Natural killer cell (primary cell): Measurements from ENCODE around the gene ATAD2B. TPM values are rescaled to one million over a fixed set of nuclear protein-coding genes. Genes with fewer than 3 reads are reported as not detected.

Experiments
- ATAC-seq, 3 donors: fragments of 150-1000 bp in 2 of 3; fragments of 200-7000 bp in 1 of 3; cut with Tn5 transposase; 1 replicate in 1 of 3; 2 replicates in 2 of 3; pipeline ENCODE4 v1.10.0; 2021; ENCODE audit warnings: mild to moderate bottlenecking in 2 of 3, moderate library complexity in 2 of 3
- DNase-seq, 2 donors: peaks; one replicate each; pipeline versions ENCODE4 v3.0.0 to v3.0.0-alpha.2; 2013 to 2021; ENCODE audit warnings: mixed read lengths in 1 of 2
- H3K27ac ChIP-seq: one replicate; pipeline ENCODE4 v1.5.1; 2013; ENCODE audit warnings: mild to moderate bottlenecking, low read length
- H3K27me3 ChIP-seq: one replicate; pipeline ENCODE4 v1.6.1; 2013; ENCODE audit warnings: low read length; ENCODE audit not compliant: control insufficient read depth, insufficient read depth
- H3K36me3 ChIP-seq: one replicate; pipeline ENCODE4 v1.6.1; 2013; ENCODE audit warnings: low read length; ENCODE audit not compliant: control insufficient read depth, insufficient read depth
- H3K4me1 ChIP-seq: one replicate; pipeline ENCODE4 v1.6.1; 2013; ENCODE audit warnings: low read length; ENCODE audit not compliant: control insufficient read depth, insufficient read depth
- H3K4me3 ChIP-seq: one replicate; pipeline ENCODE4 v1.5.1; 2013; ENCODE audit warnings: low read length
- H3K9me3 ChIP-seq: one replicate; pipeline ENCODE4 v1.6.1; 2013; ENCODE audit warnings: low read length; ENCODE audit not compliant: control insufficient read depth, insufficient read depth
- H3K27ac Mint-ChIP-seq, 2 donors: one replicate each; pipeline ENCODE4 v1.8.0; 2022; ENCODE audit warnings: mild to moderate bottlenecking in 2 of 2, mixed read lengths in 2 of 2, moderate library complexity in 1 of 2
- H3K27me3 Mint-ChIP-seq, 2 donors: one replicate each; pipeline ENCODE4 v1.8.0; 2022; ENCODE audit warnings: low read depth in 2 of 2, mixed read lengths in 2 of 2
- H3K36me3 Mint-ChIP-seq: one replicate; pipeline ENCODE4 v1.8.0; 2022; ENCODE audit warnings: mixed read lengths
- H3K4me1 Mint-ChIP-seq, 2 donors: one replicate each; pipeline ENCODE4 v1.8.0; 2022; ENCODE audit warnings: mixed read lengths in 2 of 2
- H3K4me3 Mint-ChIP-seq: one replicate; pipeline ENCODE4 v1.8.0; 2022; ENCODE audit warnings: mild to moderate bottlenecking, moderate library complexity, mixed read lengths
- H3K9me3 Mint-ChIP-seq, 2 donors: one replicate each; pipeline ENCODE4 v1.8.0; 2022; ENCODE audit warnings: mixed read lengths in 2 of 2
- CTCF ChIP-seq: fragments of 200-600 bp; IDR thresholded peaks from one replicate; pipeline ENCODE4 v1.8.0; 2022; ENCODE audit warnings: antibody characterized with exemption
- WGBS: methylation state at CpG from one replicate; pipeline ENCODE4 v1.1.7; 2013; ENCODE audit warnings: missing lambda C conversion rate; ENCODE audit not compliant: insufficient coverage; 5-methylcytosine and 5-hydroxymethylcytosine counted together
- intact Hi-C: fragments of 100-400 bp; cut with micrococcal nuclease; formaldehyde crosslinking; loops from one replicate; pipeline ENCODE4 v1.14.2; 2022
- total RNA-seq, 4 donors: library from RNA; stranded (reverse); fragments of 120-200 nt in 1 of 4; gene quantifications; one replicate each; pipeline versions ENCODE4 v1.2.3 to v1.2.4, GENCODE V29; 2013 to 2022

The ATAD2B gene
- total RNA-seq, 3 donors from 2014 or later (not counting 1 experiment from before 2014, with no cell fraction given), result 71.5 to 85.7 (median 84.0) TPM

GRCh38 chr2:23754970-23755369 is 172.0 kb downstream of the ATAD2B start:
- H3K4me3 Mint-ChIP-seq, result no peak overlapping the region
- ATAC-seq, result no peak
- Histone ChIP-seq H3K36me3 (peaks cover 50% of the 10 kb centered on the region), H3K4me1 (no peaks in the 10 kb centered on the region), H3K4me3 (no peak overlapping the region), H3K27ac (no peak overlapping the region), H3K9me3 (no peaks in the 10 kb centered on the region), H3K27me3 (no peaks in the 10 kb centered on the region)
- H3K27me3 Mint-ChIP-seq, result no peaks in the 10 kb centered on the region
- no peaks in the 10 kb centered on the region for H3K9me3 Mint-ChIP-seq
- DNase-seq, result no peak
- peaks cover 7 to 9% of the 10 kb centered on the region in 2 donors for H3K4me1 Mint-ChIP-seq
- intact Hi-C loops, result no loop called here
- peaks cover 34% of the 10 kb centered on the region for H3K36me3 Mint-ChIP-seq
- TF ChIP-seq CTCF, result no peak
- no peak overlapping the region for H3K27ac Mint-ChIP-seq

GRCh38 chr2:23753291-23754010 is 173.5 kb downstream of the ATAD2B start:
- H3K27ac Mint-ChIP-seq, result no peak overlapping the region
- no peak for TF ChIP-seq CTCF
- no peak overlapping the region for H3K27ac ChIP-seq
- DNase-seq (no peak), ATAC-seq (peak in 1 of 3 donors; percentile 67)
- H3K4me1 ChIP-seq, result no peaks in the 10 kb centered on the region
- peaks cover 34% of the 10 kb centered on the region for H3K36me3 Mint-ChIP-seq
- no peaks in the 10 kb centered on the region for H3K9me3 Mint-ChIP-seq
- no peak overlapping the region for H3K4me3 Mint-ChIP-seq
- no peaks in the 10 kb centered on the region for H3K27me3 ChIP-seq
- H3K27me3 Mint-ChIP-seq, result no peaks in the 10 kb centered on the region
- peaks cover 7 to 9% of the 10 kb centered on the region in 2 donors for H3K4me1 Mint-ChIP-seq
- 93% methylated on average over 2 of the region's 4 CpGs for WGBS
- no peak overlapping the region for H3K4me3 ChIP-seq
- H3K9me3 ChIP-seq, result no peaks in the 10 kb centered on the region
- intact Hi-C loops, result no loop called here
- H3K36me3 ChIP-seq, result peaks cover 40% of the 10 kb centered on the region

GRCh38 chr2:23751747-23752265 is 175.1 kb downstream of the ATAD2B start:
- WGBS, result 100% methylated on average over 1 of the region's 2 CpGs
- Mint-ChIP-seq H3K36me3 (peaks cover 20% of the 10 kb centered on the region), H3K9me3 (no peaks in the 10 kb centered on the region), H3K4me3 (no peak overlapping the region), H3K27me3 (no peaks in the 10 kb centered on the region), H3K4me1 (peaks cover 0 to 7% of the 10 kb centered on the region in 2 donors), H3K27ac (no peak overlapping the region)
- Histone ChIP-seq H3K36me3 (peaks cover 30% of the 10 kb centered on the region), H3K27ac (no peak overlapping the region), H3K9me3 (no peaks in the 10 kb centered on the region), H3K4me1 (no peaks in the 10 kb centered on the region), H3K4me3 (no peak overlapping the region), H3K27me3 (no peaks in the 10 kb centered on the region)
- intact Hi-C loops, result no loop called here
- TF ChIP-seq CTCF, result no peak
- ATAC-seq (no peak), DNase-seq (no peak)
